ENCODE results near the gene ROPN1B. TPM values are rescaled to one million over a fixed set of nuclear protein-coding genes. Genes with fewer than 3 reads are reported as not detected.

The ROPN1B gene
- total and polyA plus RNA-seq, 11 donors, result 1.1 to 8.1 (median 2.0) TPM

GRCh38 chr3:126019683-126020082, 50.7 kb downstream of the ROPN1B start:
- Histone ChIP-seq H3K36me3 (peaks cover 0 to 45% (median 14%) of the 10 kb centered on the region in 9 donors), H3K4me3 (no peak overlapping the region), H3K27ac (no peak overlapping the region), H3K27me3 (no peaks in the 10 kb centered on the region), H3K4me1 (no peaks in the 10 kb centered on the region), H3K9me3 (no peaks in the 10 kb centered on the region)
- intact Hi-C loops (cut with DNase I), result no loop called here
- no peak for ATAC-seq
- no peak for TF ChIP-seq POLR2A (IDR thresholded peaks at IDR 0.05)
- no peak for TF ChIP-seq CTCF (IDR thresholded peaks at IDR 0.05)
- no peak for DNase-seq
- 84 to 96% (median 95%) methylated on average over 5 of the region's 5 CpGs for WGBS, 4 donors

GRCh38 chr3:126021224-126021623, 52.2 kb downstream of the ROPN1B start:
- no peak overlapping the region for H3K4me3 ChIP-seq
- H3K9me3 ChIP-seq, result no peaks in the 10 kb centered on the region
- peak in 3 of 4 donors; percentile 66 to 69 (median 67) for ATAC-seq
- DNase-seq, result no peak
- no peaks in the 10 kb centered on the region for H3K27me3 ChIP-seq
- WGBS, 4 donors, result 61 to 72% (median 66%) methylated on average over 5 of the region's 5 CpGs
- intact Hi-C loops (cut with DNase I), result no loop called here
- TF ChIP-seq CTCF (IDR thresholded peaks at IDR 0.05) (no peak), POLR2A (IDR thresholded peaks at IDR 0.05) (no peak)
- no peaks in the 10 kb centered on the region for H3K4me1 ChIP-seq
- H3K36me3 ChIP-seq, result peaks cover 0 to 47% (median 14%) of the 10 kb centered on the region in 9 donors
- no peak overlapping the region for H3K27ac ChIP-seq

- 94 to 100% (median 99%) methylated on average over 1 of the region's 1 CpG for WGBS, 4 donors
- Histone ChIP-seq H3K9me3 (no peaks in the 10 kb centered on the region), H3K4me3 (no peak overlapping the region), H3K36me3 (peaks cover 0 to 45% (median 14%) of the 10 kb centered on the region in 9 donors), H3K27ac (no peak overlapping the region), H3K4me1 (no peaks in the 10 kb centered on the region), H3K27me3 (no peaks in the 10 kb centered on the region)
- no peak for TF ChIP-seq POLR2A (IDR thresholded peaks at IDR 0.05)
- TF ChIP-seq CTCF (IDR thresholded peaks at IDR 0.05), result no peak
- intact Hi-C loops (cut with DNase I), result no loop called here
- ATAC-seq (no peak), DNase-seq (no peak)
These were observed 52.7 kb downstream of the ROPN1B start for GRCh38 chr3:126021702-126022101.

- no peaks in the 10 kb centered on the region for H3K4me1 ChIP-seq
- no peak overlapping the region for H3K27ac ChIP-seq
- no peak for DNase-seq
- ATAC-seq, result no peak
- peaks cover 0 to 6% (median under 1%) of the 10 kb centered on the region in 12 donors for H3K9me3 ChIP-seq
- H3K4me3 ChIP-seq, result no peak overlapping the region
- intact Hi-C loops (cut with DNase I), result no loop called here
- H3K36me3 ChIP-seq, result peaks cover 0 to 40% (median 14%) of the 10 kb centered on the region in 9 donors
- H3K27me3 ChIP-seq, result no peaks in the 10 kb centered on the region
- TF ChIP-seq POLR2A (IDR thresholded peaks at IDR 0.05), result no peak
- no peak for TF ChIP-seq CTCF (IDR thresholded peaks at IDR 0.05)
- WGBS, 4 donors, result 86 to 94% (median 93%) methylated on average over 9 to 10 of the region's 10 CpGs
These were observed 53.9 kb downstream of the ROPN1B start for GRCh38 chr3:126022741-126023359.
